DOHH2 (cell line): ENCODE data around the gene CNKSR3.

Experiments
- H3F3A ChIP-seq: fragments of 200-600 bp; sonication (generic), shearing (Covaris generic); 2 replicates; pipeline ENCODE4 v1.6.0; 2016; ENCODE audit warnings: antibody characterized with exemption, mild to moderate bottlenecking; ENCODE audit not compliant: control insufficient read depth, insufficient read depth
- H3K27ac ChIP-seq: fragments of 200-600 bp; sonication (generic); 2 replicates; pipeline ENCODE4 v1.5.1; 2014; ENCODE audit warnings: low read depth, mild to moderate bottlenecking, low read length, moderate library complexity
- H3K27me3 ChIP-seq: fragments of 200-600 bp; sonication (generic); 2 replicates; pipeline ENCODE4 v1.6.1; 2014; ENCODE audit warnings: mild to moderate bottlenecking, low read length, mixed read lengths; ENCODE audit not compliant: control insufficient read depth
- H3K36me3 ChIP-seq: fragments of 200-600 bp; sonication (generic); 2 replicates; pipeline ENCODE4 v1.6.1; 2014; ENCODE audit warnings: mild to moderate bottlenecking, low read length, moderate library complexity, mixed read lengths; ENCODE audit not compliant: control insufficient read depth
- H3K4me1 ChIP-seq: fragments of 200-600 bp; sonication (generic); 2 replicates; pipeline ENCODE4 v1.6.1; 2014; ENCODE audit warnings: mild to moderate bottlenecking, low read length, mixed read lengths; ENCODE audit not compliant: control insufficient read depth
- H3K4me2 ChIP-seq: fragments of 200-600 bp; sonication (generic); 2 replicates; pipeline ENCODE4 v1.6.0; 2014; ENCODE audit warnings: mild to moderate bottlenecking, low read length, moderate library complexity
- H3K4me3 ChIP-seq: fragments of 200-600 bp; sonication (generic); 2 replicates; pipeline ENCODE4 v1.5.1; 2014; ENCODE audit warnings: mild to moderate bottlenecking, low read length, mixed read lengths
- H3K79me2 ChIP-seq: fragments of 200-600 bp; sonication (generic); 2 replicates; pipeline ENCODE4 v1.6.1; 2014; ENCODE audit warnings: mild to moderate bottlenecking, low read length, mixed read lengths; ENCODE audit not compliant: control insufficient read depth
- H3K9me2 ChIP-seq: fragments of 200-600 bp; sonication (generic); replicated peaks from 2 replicates; pipeline ENCODE4 v1.6.1; 2014; ENCODE audit warnings: mild to moderate bottlenecking, low read length, mixed read lengths; ENCODE audit not compliant: control insufficient read depth
- H3K9me3 ChIP-seq: fragments of 200-600 bp; sonication (generic); 2 replicates; pipeline ENCODE4 v1.6.1; 2014; ENCODE audit warnings: antibody characterized with exemption, low read length, mixed read lengths; ENCODE audit not compliant: control insufficient read depth, insufficient read depth
- H4K20me1 ChIP-seq: fragments of 200-600 bp; sonication (generic); 2 replicates; pipeline ENCODE4 v1.6.0; 2014; ENCODE audit warnings: low read depth, mild to moderate bottlenecking, antibody characterized with exemption, low read length, moderate library complexity; ENCODE audit not compliant: control insufficient read depth, insufficient read depth
- CTCF ChIP-seq: fragments of 200-600 bp; sonication (generic); IDR thresholded peaks from one replicate; pipeline ENCODE4 v1.5.1; 2014; ENCODE audit warnings: antibody characterized with exemption, mild to moderate bottlenecking, low read depth, low read length; ENCODE audit not compliant: poor library complexity, severe bottlenecking
- EZH2phosphoT487 ChIP-seq: fragments of 200-600 bp; sonication (generic); IDR thresholded peaks from 2 replicates; pipeline ENCODE4 v1.6.1; 2017; ENCODE audit warnings: borderline replicate concordance, mild to moderate bottlenecking, antibody characterized with exemption, low read length, moderate library complexity, mixed read lengths

CNKSR3 gene

GRCh38 chr6:154347981-154348380, 162.5 kb downstream of the CNKSR3 start:
- Histone ChIP-seq H3K79me2 (no peaks in the 10 kb centered on the region), H3K27me3 (no peaks in the 10 kb centered on the region), H4K20me1 (no peaks in the 10 kb centered on the region), H3K9me3 (peaks cover 4% of the 10 kb centered on the region; the same call in 1 of the 2 replicates), H3K4me3 (no peak overlapping the region), H3K27ac (no peak overlapping the region), H3F3A (no peaks in the 10 kb centered on the region), H3K4me2 (no peak overlapping the region), H3K36me3 (no peaks in the 10 kb centered on the region), H3K9me2 (no peaks in the 10 kb centered on the region), H3K4me1 (no peaks in the 10 kb centered on the region)
- TF ChIP-seq EZH2phosphoT487 (no peak), CTCF (no peak)

- Histone ChIP-seq H3K4me3 (no peak overlapping the region), H3K36me3 (no peaks in the 10 kb centered on the region), H3K9me3 (peaks cover 4% of the 10 kb centered on the region; the same call in 1 of the 2 replicates), H3K79me2 (no peaks in the 10 kb centered on the region), H3K9me2 (no peaks in the 10 kb centered on the region), H3F3A (no peaks in the 10 kb centered on the region), H4K20me1 (no peaks in the 10 kb centered on the region), H3K4me1 (no peaks in the 10 kb centered on the region), H3K27ac (no peak overlapping the region), H3K27me3 (no peaks in the 10 kb centered on the region), H3K4me2 (no peak overlapping the region)
- TF ChIP-seq EZH2phosphoT487: no peak
- TF ChIP-seq CTCF: no peak
These were observed 164.7 kb downstream of the CNKSR3 start for GRCh38 chr6:154345811-154346210.

DNA sequence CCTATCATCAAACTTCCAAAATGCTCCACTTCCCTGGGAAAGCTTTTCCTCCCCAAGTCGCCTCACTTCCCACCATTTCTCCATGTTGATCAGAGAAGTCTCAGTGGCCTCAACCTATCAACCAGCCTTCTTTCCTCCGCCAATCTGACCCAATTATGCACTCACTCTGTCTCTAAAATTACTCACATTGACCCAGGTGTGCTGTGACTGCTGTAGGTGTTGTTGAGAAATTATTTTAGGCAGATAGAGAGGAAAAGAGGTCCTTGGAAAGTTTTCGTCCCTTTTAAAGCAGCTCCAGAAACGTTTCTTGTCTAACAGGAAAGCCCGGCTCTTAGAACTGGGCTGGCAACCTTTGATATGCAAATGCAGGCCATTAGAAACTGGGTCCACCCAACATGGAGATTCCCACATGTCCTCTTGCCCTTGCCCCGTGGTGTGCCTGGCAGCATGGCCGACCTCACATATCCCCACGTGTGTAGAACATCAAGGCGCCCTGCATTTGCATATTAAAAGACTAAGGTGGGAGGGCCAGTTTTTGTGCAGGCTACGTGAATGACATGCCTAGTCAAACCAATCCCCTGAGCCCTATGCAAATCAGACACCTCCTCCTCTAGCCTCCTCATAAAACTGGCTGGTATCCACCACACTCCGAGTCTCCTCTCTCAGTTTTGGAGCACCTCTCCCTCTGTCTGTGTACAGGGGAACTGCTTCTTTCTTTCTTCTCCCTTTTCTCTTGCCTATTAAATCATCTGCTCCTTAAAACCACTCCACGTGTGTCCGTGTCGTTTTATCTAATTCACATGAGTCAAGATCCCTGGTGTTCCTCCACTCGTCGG, 166.8 kb downstream of the CNKSR3 start:
- Histone ChIP-seq H3K9me2 (no peaks in the 10 kb centered on the region), H3K4me1 (no peaks in the 10 kb centered on the region), H3F3A (no peaks in the 10 kb centered on the region), H4K20me1 (no peaks in the 10 kb centered on the region), H3K27me3 (no peaks in the 10 kb centered on the region), H3K4me3 (no peak overlapping the region), H3K79me2 (no peaks in the 10 kb centered on the region), H3K36me3 (no peaks in the 10 kb centered on the region), H3K27ac (no peak overlapping the region), H3K9me3 (peaks cover 4% of the 10 kb centered on the region; the same call in 1 of the 2 replicates), H3K4me2 (no peak overlapping the region)
- TF ChIP-seq EZH2phosphoT487 (no peak), CTCF (no peak)
